HCT116 (cell line): ENCODE data around the gene OR52K2. TPM values are rescaled to one million over a fixed set of nuclear protein-coding genes. Genes with fewer than 3 reads are reported as not detected.

ENCODE experiments used
- ATAC-seq: fragments of 200-7000 bp; cut with Tn5 transposase; 2 replicates; pipeline ENCODE4 v1.9.1; 2020; ENCODE audit warnings: mild to moderate bottlenecking, moderate library complexity
- BruUV-seq: library from RNA; stranded (reverse); fragments of 400-500 nt; replicated peaks from 2 replicates; lab custom pipeline; 2021; lab: Mats Ljungman, UMichigan
- CTCF ChIA-PET: fragments of 300-600 bp; sonication (Branson Sonifier 250); formaldehyde crosslinking; loops from one replicate; lab custom pipeline; 2021; ENCODE audit warnings: antibody characterized with exemption; lab: Charles Lee
- POLR2A ChIA-PET: fragments of 300-600, 350-600 bp; sonication (Branson Sonifier 250); formaldehyde crosslinking; loops from one replicate; lab custom pipeline; 2021; ENCODE audit warnings: antibody characterized with exemption; lab: Charles Lee
- RAD21 ChIA-PET, 2 experiments: fragments of 300-600 bp; sonication (Branson Sonifier 250); formaldehyde crosslinking; loops; one replicate each; lab custom pipeline; 2023; ENCODE audit warnings: low total read pairs in 2 of 2; ENCODE audit not compliant: uncharacterized antibody in 2 of 2, unreplicated experiment in 2 of 2, low non-redundant PET in 1 of 2; lab: Charles Lee
- DNase-seq: peaks from one replicate; pipeline ENCODE4 v3.0.0-alpha.2; 2010; ENCODE audit warnings: low read depth, low spot score
- H2AFZ ChIP-seq: fragments of 200-600 bp; shearing (Covaris generic), sonication (generic); 2 replicates; pipeline ENCODE4 v1.6.1; 2017; ENCODE audit warnings: low read depth, mixed run types, mixed read lengths, antibody characterized with exemption, low read length; ENCODE audit not compliant: poor library complexity, severe bottlenecking
- H3K27ac ChIP-seq: 2 replicates; pipeline ENCODE4 v1.5.1; 2012; ENCODE audit warnings: low read depth, low read length
- H3K27me3 ChIP-seq: fragments of 200-600 bp; sonication (generic); 2 replicates; pipeline ENCODE4 v1.6.1; 2016; ENCODE audit warnings: mixed run types, low read length, mixed read lengths; ENCODE audit not compliant: insufficient read depth
- H3K36me3 ChIP-seq, 2 experiments: fragments of 200-500 bp in 1 of 2; fragments of 200-600 bp in 1 of 2; sonication (Bioruptor generic) in 1 of 2; sonication (generic) in 1 of 2; 2 replicates each; pipeline versions ENCODE4 v1.5.1 to v1.6.1; 2014 to 2016; ENCODE audit warnings: low read length in 2 of 2, inconsistent platforms in 1 of 2, mixed read lengths in 1 of 2, mixed run types in 1 of 2; ENCODE audit not compliant: insufficient read depth in 2 of 2, control insufficient read depth in 1 of 2
- H3K4me1 ChIP-seq, 2 experiments: fragments of 200-600 bp in 1 of 2; sonication (generic) in 1 of 2; 2 replicates each; pipeline versions ENCODE4 v1.5.1 to v1.6.1; 2012 to 2017; ENCODE audit warnings: low read length in 2 of 2, inconsistent platforms in 1 of 2, mild to moderate bottlenecking in 1 of 2, mixed read lengths in 1 of 2, mixed run types in 1 of 2, moderate library complexity in 1 of 2; ENCODE audit not compliant: insufficient read depth in 2 of 2, control insufficient read depth in 1 of 2
- H3K4me2 ChIP-seq: fragments of 200-600 bp; sonication (generic); 2 replicates; pipeline ENCODE4 v1.6.1; 2017; ENCODE audit warnings: mixed run types, low read length, mixed read lengths
- H3K4me3 ChIP-seq, 2 experiments: fragments of 200-600 bp in 1 of 2; sonication (generic) in 1 of 2; replicated peaks in 1 of 2; 2 replicates each; pipeline ENCODE4 v1.5.1; 2011 to 2016; ENCODE audit warnings: low read length in 2 of 2, control low read depth in 1 of 2, low read depth in 1 of 2, mild to moderate bottlenecking in 1 of 2, mixed read lengths in 1 of 2, mixed run types in 1 of 2
- H3K79me2 ChIP-seq: fragments of 200-600 bp; sonication (generic); 2 replicates; pipeline ENCODE4 v1.6.1; 2017; ENCODE audit warnings: mild to moderate bottlenecking, mixed run types, low read length, moderate library complexity, mixed read lengths; ENCODE audit not compliant: insufficient read depth
- H3K9ac ChIP-seq: fragments of 200-600 bp; sonication (generic); 2 replicates; pipeline ENCODE4 v1.6.1; 2016; ENCODE audit warnings: low read length, mixed read lengths
- H3K9me2 ChIP-seq: fragments of 200-600 bp; sonication (generic), shearing (Covaris generic); 2 replicates; pipeline ENCODE4 v1.6.1; 2017; ENCODE audit warnings: mixed run types, mild to moderate bottlenecking, moderate library complexity; ENCODE audit not compliant: insufficient read depth
- H3K9me3 ChIP-seq, 2 experiments: fragments of 200-500 bp in 1 of 2; fragments of 200-600 bp in 1 of 2; sonication (Bioruptor generic) in 1 of 2; sonication (generic) in 1 of 2; 2 replicates each; pipeline ENCODE4 v1.6.1; 2014 to 2017; ENCODE audit warnings: low read length in 2 of 2, mixed read lengths in 2 of 2, inconsistent platforms in 1 of 2, low read depth in 1 of 2, mild to moderate bottlenecking in 1 of 2, mixed run types in 1 of 2, moderate library complexity in 1 of 2; ENCODE audit not compliant: control insufficient read depth in 1 of 2, insufficient read depth in 1 of 2
- H4K20me1 ChIP-seq: fragments of 200-600 bp; sonication (generic), shearing (Covaris generic); 2 replicates; pipeline ENCODE4 v1.6.1; 2017; ENCODE audit warnings: mixed run types, mild to moderate bottlenecking, moderate library complexity; ENCODE audit not compliant: insufficient read depth
- CBX3 ChIP-seq: IDR thresholded peaks from 2 replicates; pipeline ENCODE4 v1.6.1; 2012; ENCODE audit warnings: low read depth
- ELF1 ChIP-seq: IDR thresholded peaks from 2 replicates; pipeline ENCODE4 v1.6.1; 2012; ENCODE audit warnings: low read depth, borderline replicate concordance
- EZH2 ChIP-seq: fragments of 200-600 bp; sonication (generic); IDR thresholded peaks from 2 replicates; pipeline ENCODE4 v1.6.1; 2017; ENCODE audit warnings: antibody characterized with exemption, mixed run types
- EZH2phosphoT487 ChIP-seq: fragments of 200-600 bp; IDR thresholded peaks from 2 replicates; pipeline ENCODE4 v1.6.1; 2018; ENCODE audit warnings: antibody characterized with exemption, borderline replicate concordance
- JUND ChIP-seq: IDR thresholded peaks from 2 replicates; pipeline ENCODE4 v1.6.1; 2012
- POLR2A ChIP-seq: IDR thresholded peaks from 2 replicates; pipeline ENCODE4 v1.7.0; 2011; ENCODE audit warnings: borderline replicate concordance; ENCODE audit not compliant: insufficient read depth, insufficient read length; ENCODE audit errors: extremely low read depth
- RAD21 ChIP-seq: IDR thresholded peaks from 2 replicates; pipeline ENCODE4 v1.6.1; 2012; ENCODE audit warnings: low read depth, mild to moderate bottlenecking
- SP1 ChIP-seq: IDR thresholded peaks from 2 replicates; pipeline ENCODE4 v1.6.1; 2012; ENCODE audit warnings: low read depth
- SRF ChIP-seq: IDR thresholded peaks from 2 replicates; pipeline ENCODE4 v1.6.1; 2012; ENCODE audit warnings: low read depth
- TCF7L2 ChIP-seq: IDR thresholded peaks from 2 replicates; pipeline ENCODE4 v1.7.0; 2011; ENCODE audit warnings: borderline replicate concordance, inconsistent platforms; ENCODE audit not compliant: insufficient read depth, insufficient read length; ENCODE audit errors: extremely low read depth
- YY1 ChIP-seq: IDR thresholded peaks from 2 replicates; pipeline ENCODE4 v1.6.1; 2011; ENCODE audit warnings: low read length, low read depth, moderate library complexity, mild to moderate bottlenecking; ENCODE audit not compliant: insufficient replicate concordance; ENCODE audit errors: extremely low read depth
- intact Hi-C: fragments of 100-400 bp; cut with micrococcal nuclease; formaldehyde crosslinking; loops from 2 replicates; pipeline ENCODE4 v1.10.0; 2022
- total RNA-seq: library from RNA; stranded (reverse); gene quantifications from one replicate; pipeline ENCODE4 v1.2.1, GENCODE V29; 2021; ENCODE audit not compliant: unreplicated experiment
- TF ChIP-seq, protein P1 (sequence below): IDR thresholded peaks from 2 replicates; pipeline ENCODE4 v1.6.1; 2012; ENCODE audit warnings: low read depth

Gene OR52K2
- total RNA-seq, 1 experiment from 2014 or later = not detected

DNA sequence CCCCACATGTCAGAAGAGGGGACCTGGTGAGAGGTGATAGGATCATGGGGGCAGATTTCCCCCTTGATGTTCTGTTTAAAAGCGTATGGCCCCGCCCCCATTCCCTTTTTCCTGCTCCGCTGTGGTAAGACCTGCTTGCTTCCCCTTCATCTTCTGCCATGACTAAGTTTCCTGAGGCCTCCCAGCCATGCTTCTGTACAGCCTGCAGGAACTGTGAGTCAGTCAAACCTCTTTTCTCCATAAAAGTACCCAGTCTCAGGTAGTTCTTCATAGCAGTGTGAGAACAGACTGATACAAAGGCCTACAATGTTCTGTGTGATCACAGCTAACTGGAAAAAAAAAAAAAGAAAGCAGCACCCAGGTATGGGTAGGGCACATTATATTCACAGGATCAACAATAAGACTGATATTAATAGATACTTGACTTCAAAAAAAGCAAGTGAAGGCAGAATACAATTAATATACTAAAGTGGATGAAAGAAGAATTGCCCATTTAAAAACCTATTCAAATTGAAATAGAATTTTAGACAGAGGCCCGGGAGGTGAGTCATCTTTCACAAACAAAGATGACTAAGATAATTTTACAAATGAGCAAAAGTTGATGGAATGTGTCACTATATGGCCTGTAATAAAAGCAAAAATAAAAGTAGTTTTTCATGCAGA, 31.6 kb downstream of the OR52K2 start:
- no peaks in the 10 kb centered on the region for H3K9me2 ChIP-seq
- no TSS peak for BruUV-seq
- H3K79me2 ChIP-seq = no peaks in the 10 kb centered on the region
- ChIA-PET CTCF (no interaction called here), POLR2A (no interaction called here), RAD21 (no interaction called here)
- H3K36me3 ChIP-seq = no peaks in the 10 kb centered on the region
- DNase-seq (no peak), ATAC-seq (peak; percentile 62)
- H3K4me3 ChIP-seq = no peak overlapping the region
- peaks cover 0 to 12% of the 10 kb centered on the region in 2 experiments; a peak in 2 of 4 replicates for H3K4me1 ChIP-seq
- no peak overlapping the region for H3K9ac ChIP-seq
- no peaks in the 10 kb centered on the region for H3K9me3 ChIP-seq
- TF ChIP-seq EZH2phosphoT487 (no peak), POLR2A (no peak), JUND (no peak), RAD21 (no peak), YY1 (no peak), CBX3 (no peak), EZH2 (no peak), TCF7L2 (no peak), ELF1 (no peak), SRF (no peak), SP1 (no peak)
- TF ChIP-seq, protein P1, sequence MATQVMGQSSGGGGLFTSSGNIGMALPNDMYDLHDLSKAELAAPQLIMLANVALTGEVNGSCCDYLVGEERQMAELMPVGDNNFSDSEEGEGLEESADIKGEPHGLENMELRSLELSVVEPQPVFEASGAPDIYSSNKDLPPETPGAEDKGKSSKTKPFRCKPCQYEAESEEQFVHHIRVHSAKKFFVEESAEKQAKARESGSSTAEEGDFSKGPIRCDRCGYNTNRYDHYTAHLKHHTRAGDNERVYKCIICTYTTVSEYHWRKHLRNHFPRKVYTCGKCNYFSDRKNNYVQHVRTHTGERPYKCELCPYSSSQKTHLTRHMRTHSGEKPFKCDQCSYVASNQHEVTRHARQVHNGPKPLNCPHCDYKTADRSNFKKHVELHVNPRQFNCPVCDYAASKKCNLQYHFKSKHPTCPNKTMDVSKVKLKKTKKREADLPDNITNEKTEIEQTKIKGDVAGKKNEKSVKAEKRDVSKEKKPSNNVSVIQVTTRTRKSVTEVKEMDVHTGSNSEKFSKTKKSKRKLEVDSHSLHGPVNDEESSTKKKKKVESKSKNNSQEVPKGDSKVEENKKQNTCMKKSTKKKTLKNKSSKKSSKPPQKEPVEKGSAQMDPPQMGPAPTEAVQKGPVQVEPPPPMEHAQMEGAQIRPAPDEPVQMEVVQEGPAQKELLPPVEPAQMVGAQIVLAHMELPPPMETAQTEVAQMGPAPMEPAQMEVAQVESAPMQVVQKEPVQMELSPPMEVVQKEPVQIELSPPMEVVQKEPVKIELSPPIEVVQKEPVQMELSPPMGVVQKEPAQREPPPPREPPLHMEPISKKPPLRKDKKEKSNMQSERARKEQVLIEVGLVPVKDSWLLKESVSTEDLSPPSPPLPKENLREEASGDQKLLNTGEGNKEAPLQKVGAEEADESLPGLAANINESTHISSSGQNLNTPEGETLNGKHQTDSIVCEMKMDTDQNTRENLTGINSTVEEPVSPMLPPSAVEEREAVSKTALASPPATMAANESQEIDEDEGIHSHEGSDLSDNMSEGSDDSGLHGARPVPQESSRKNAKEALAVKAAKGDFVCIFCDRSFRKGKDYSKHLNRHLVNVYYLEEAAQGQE = no peak
- peaks cover 28% of the 10 kb centered on the region; the same call in 1 of the 2 replicates for H3K27me3 ChIP-seq
- H3K27ac ChIP-seq = no peak overlapping the region
- H3K4me2 ChIP-seq = peak overlapping the region; percentile 27
- no peak overlapping the region for H2AFZ ChIP-seq
- H4K20me1 ChIP-seq = no peaks in the 10 kb centered on the region
- intact Hi-C loops = no loop called here
